Body of pancreas (tissue), 4 donors: ENCODE data around the gene MYO9B. TPM values are rescaled to one million over a fixed set of nuclear protein-coding genes. Genes with fewer than 3 reads are reported as not detected.

Source experiments
- ATAC-seq: fragments of 150-250 bp; one replicate; pipeline ENCODE4 v1.9.1; 2016
- DNase-seq, 4 donors: peaks; one replicate each; pipeline ENCODE4 v3.0.0-alpha.2; 2019
- H3K27ac ChIP-seq, 4 donors: fragments of 200-600 bp; sonication (generic); 1 replicate in 3 of 4; 2 replicates in 1 of 4; pipeline versions ENCODE4 v1.5.1 to v1.6.1; 2016 to 2019; ENCODE audit warnings: mild to moderate bottlenecking in 1 of 4, mixed read lengths in 1 of 4, moderate library complexity in 1 of 4
- H3K27me3 ChIP-seq, 2 donors: fragments of 200-600 bp; sonication (generic); one replicate each; pipeline ENCODE4 v1.6.0; 2016; ENCODE audit warnings: mild to moderate bottlenecking in 1 of 2
- H3K36me3 ChIP-seq, 2 donors: fragments of 200-600 bp; sonication (generic); replicated peaks in 1 of 2; 2 replicates each; pipeline ENCODE4 v1.5.1; 2016; ENCODE audit warnings: low read depth in 2 of 2; ENCODE audit not compliant: insufficient read depth in 1 of 2
- H3K4me1 ChIP-seq: fragments of 200-600 bp; sonication (generic); one replicate; pipeline ENCODE4 v1.6.0; 2016
- H3K4me3 ChIP-seq, 2 donors: fragments of 200-600 bp; sonication (generic); 1 replicate in 1 of 2; 2 replicates in 1 of 2; pipeline ENCODE4 v1.5.1; 2016 to 2019
- H3K9me3 ChIP-seq, 3 donors: fragments of 200-600 bp; sonication (generic); 1 replicate in 2 of 3; 2 replicates in 1 of 3; pipeline ENCODE4 v1.5.1; 2016
- CTCF ChIP-seq, 7 experiments: fragments of 450-650 bp in 4 of 7; fragments of 200-600 bp in 3 of 7; sonication (generic) in 3 of 7; IDR thresholded peaks; one replicate each; pipeline ENCODE4 v1.5.1; 2016 to 2019; ENCODE audit warnings: antibody characterized with exemption in 7 of 7
- POLR2A ChIP-seq, 3 donors: fragments of 450-650 bp; IDR thresholded peaks; one replicate each; pipeline ENCODE4 v1.6.1; 2016; ENCODE audit warnings: antibody characterized with exemption in 3 of 3, mild to moderate bottlenecking in 2 of 3
- WGBS, 2 donors: methylation state at CpG; one replicate each; pipeline ENCODE4 v1.1.5; 2017; 5-methylcytosine and 5-hydroxymethylcytosine counted together
- intact Hi-C: fragments of 100-400 bp; cut with DNase I; formaldehyde crosslinking; loops from one replicate; pipeline ENCODE4 v1.15.1; 2023
- total RNA-seq, 2 donors: library from RNA; depleted of rRNA; stranded (reverse); fragments of >200 nt; gene quantifications; one replicate each; pipeline ENCODE4 v1.1.0, GENCODE V29; 2016

The MYO9B gene
- total RNA-seq, 2 donors from 2014 or later, result 26.2 to 56.0 TPM

- 73 to 82% methylated on average over 18 of the region's 18 CpGs for WGBS, 2 donors
- Histone ChIP-seq H3K36me3 (peaks cover 3 to 5% of the 10 kb centered on the region in 2 donors), H3K27ac (peak overlapping the region in 3 of 4 donors; percentile 51 to 68 (median 56)), H3K27me3 (no peaks in the 10 kb centered on the region), H3K4me1 (peaks cover 62% of the 10 kb centered on the region), H3K9me3 (no peaks in the 10 kb centered on the region), H3K4me3 (no peak overlapping the region)
- TF ChIP-seq POLR2A (IDR thresholded peaks at IDR 0.05), result no peak
- TF ChIP-seq CTCF (IDR thresholded peaks at IDR 0.05), result no peak
- intact Hi-C loops, result no loop called here
- DNase-seq (no peak), ATAC-seq (no peak)
Observed at GRCh38 chr19:17236811-17237543, 161.4 kb downstream of the MYO9B start.

DNA sequence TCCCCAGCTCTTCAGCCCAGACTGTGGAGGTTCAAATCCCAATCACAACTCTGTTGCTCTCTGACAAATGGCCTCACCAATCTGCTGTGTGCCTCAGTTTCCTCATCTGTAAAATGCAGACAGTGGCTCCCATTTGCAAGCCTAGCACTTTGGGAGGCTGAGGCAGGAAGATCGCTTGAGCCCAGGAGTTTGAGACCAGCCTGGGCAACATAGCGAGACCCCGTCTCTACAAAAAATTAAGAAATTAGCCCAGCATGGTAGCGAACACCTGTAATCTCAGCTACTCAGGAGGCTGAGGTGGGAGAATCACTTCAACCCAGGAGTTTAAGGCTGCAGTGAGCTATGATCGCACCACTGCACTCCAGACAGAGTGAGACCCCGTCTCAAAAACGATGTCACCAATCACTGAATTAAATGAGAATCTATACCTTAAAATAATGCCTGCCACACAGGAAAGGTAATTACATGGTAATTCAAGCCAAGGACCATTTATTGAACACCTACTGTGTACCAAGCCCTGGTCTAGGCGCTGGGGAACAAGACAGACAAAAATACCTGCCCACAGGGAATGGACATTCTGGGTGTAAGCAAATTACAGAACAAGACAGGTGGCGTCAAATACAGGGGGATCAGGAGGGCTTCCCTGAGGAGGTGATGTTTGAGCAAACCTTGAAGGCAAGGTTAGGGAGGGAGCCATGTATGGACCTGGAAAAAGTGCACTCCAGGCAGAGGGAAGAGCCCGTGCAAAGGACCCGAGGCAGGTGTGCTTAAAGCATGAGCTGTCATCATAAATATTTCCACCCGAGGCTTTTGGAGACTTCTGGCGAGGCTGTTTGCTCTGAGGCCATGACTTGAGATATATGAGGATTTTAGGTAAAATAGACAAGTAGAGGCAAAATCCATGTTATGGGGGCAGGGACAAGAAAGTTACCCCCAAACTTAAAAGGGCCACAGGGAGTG, 162.4 kb downstream of the MYO9B start:
- no peak for ATAC-seq
- WGBS, 2 donors, result 85 to 91% methylated on average over 9 to 13 of the region's 13 CpGs
- Histone ChIP-seq H3K27ac (peak overlapping the region in 1 of 4 donors; percentile 30), H3K4me3 (no peak overlapping the region), H3K9me3 (no peaks in the 10 kb centered on the region), H3K27me3 (no peaks in the 10 kb centered on the region), H3K4me1 (peaks cover 73% of the 10 kb centered on the region), H3K36me3 (no peaks in the 10 kb centered on the region)
- intact Hi-C loops, result no loop called here
- TF ChIP-seq POLR2A (IDR thresholded peaks at IDR 0.05) (no peak), CTCF (IDR thresholded peaks at IDR 0.05) (no peak)
- no peak for DNase-seq

- no peaks in the 10 kb centered on the region for H3K9me3 ChIP-seq
- DNase-seq, result peak in 1 of 4 donors; percentile 41
- peak overlapping the region; percentile 4 to 71 (median 58) for H3K27ac ChIP-seq
- H3K4me3 ChIP-seq, result no peak overlapping the region
- no peaks in the 10 kb centered on the region for H3K36me3 ChIP-seq
- 41 to 50% methylated on average over 15 to 24 of the region's 24 CpGs for WGBS, 2 donors
- H3K27me3 ChIP-seq, result no peaks in the 10 kb centered on the region
- peaks cover 71% of the 10 kb centered on the region for H3K4me1 ChIP-seq
- intact Hi-C loops, result no loop called here
- no peak for TF ChIP-seq POLR2A (IDR thresholded peaks at IDR 0.05)
- no peak for TF ChIP-seq CTCF (IDR thresholded peaks at IDR 0.05)
- ATAC-seq, result no peak
Observed at GRCh38 chr19:17240062-17240752, 164.6 kb downstream of the MYO9B start.

DNA sequence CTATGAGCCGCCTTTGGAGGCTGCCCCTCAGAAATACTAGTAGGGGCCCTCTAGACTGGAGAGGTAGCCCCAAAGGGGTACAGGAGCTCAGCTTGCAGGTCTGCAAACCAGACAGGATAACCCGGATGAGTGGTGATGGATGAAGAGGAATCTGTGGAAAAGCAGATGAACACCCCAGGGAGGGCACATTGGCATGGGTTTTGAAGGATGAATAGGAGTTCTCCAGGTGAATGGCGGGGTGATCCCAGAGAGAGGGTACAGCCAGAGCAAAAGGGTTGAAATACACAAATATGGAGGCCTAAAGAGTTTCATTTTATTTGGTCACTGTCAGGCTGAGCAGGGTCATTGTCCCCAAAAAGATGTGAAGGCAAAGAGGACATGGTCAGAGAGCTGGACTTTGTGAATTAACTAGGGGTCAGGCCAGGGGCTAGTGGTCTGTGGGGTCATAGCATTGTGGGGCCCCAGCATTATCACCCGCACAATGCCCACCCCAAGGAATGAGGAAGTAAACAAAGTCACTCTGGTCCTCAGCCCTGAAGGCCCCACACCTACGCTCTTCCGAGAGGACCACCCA, 165.3 kb downstream of the MYO9B start:
- ATAC-seq (no peak), DNase-seq (no peak)
- WGBS, 2 donors, result 90% methylated on average over 3 to 6 of the region's 6 CpGs
- no peaks in the 10 kb centered on the region for H3K36me3 ChIP-seq
- no peaks in the 10 kb centered on the region for H3K9me3 ChIP-seq
- H3K4me3 ChIP-seq, result no peak overlapping the region
- no peaks in the 10 kb centered on the region for H3K27me3 ChIP-seq
- peak overlapping the region; percentile 4 to 97 (median 78) for H3K27ac ChIP-seq
- TF ChIP-seq POLR2A (IDR thresholded peaks at IDR 0.05), result no peak
- peaks cover 65% of the 10 kb centered on the region for H3K4me1 ChIP-seq
- intact Hi-C loops, result no loop called here
